HG03520 (cell line): ENCODE measurements around the gene WWOX.

Experiments
- ATAC-seq: cut with Tn5 transposase; IDR thresholded peaks from one replicate; pipeline ENCODE4 v1.9.1; 2021; ENCODE audit warnings: mild to moderate bottlenecking, moderate library complexity; ENCODE audit not compliant: unreplicated experiment

Gene WWOX

DNA sequence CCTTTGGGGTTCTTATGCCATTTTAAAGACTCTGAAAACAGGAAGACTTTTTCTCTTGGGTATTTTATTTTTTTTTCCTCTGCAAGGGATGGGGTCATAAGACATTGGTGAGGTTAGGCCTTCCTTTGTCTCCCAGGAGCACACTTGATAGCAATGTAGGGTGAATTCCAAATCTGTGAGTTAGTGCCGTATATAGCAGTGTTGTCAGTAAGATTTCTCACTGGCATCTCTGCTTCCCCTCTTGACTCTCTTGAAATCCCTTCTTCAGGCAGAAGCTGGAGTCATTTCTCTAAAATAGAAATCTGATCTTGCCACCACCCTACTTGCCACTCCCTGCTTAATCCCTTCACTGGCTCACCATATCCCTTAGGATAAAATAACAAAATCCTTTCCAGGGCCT is 529.7 kb downstream of the WWOX start:
- no peak for ATAC-seq

DNA sequence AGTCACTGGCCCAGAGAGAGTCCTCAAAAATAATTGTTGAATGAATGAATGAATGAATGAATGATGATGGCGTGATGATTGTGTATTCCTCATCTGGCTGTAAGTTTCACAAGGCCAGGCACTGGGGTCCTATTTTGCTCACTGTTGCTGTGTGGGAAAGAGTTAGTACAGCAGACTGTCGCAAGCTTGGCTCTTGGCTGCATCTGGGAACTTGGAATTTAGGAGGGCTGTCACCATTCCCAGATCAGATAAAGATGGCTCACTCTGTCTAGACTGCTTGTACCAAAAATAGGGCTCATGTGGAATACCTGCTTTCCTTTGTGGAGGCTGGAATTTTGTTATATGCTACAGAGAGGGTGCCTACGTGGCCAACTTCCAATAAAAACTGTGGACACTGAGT is 530.6 kb downstream of the WWOX start:
- no peak for ATAC-seq

DNA sequence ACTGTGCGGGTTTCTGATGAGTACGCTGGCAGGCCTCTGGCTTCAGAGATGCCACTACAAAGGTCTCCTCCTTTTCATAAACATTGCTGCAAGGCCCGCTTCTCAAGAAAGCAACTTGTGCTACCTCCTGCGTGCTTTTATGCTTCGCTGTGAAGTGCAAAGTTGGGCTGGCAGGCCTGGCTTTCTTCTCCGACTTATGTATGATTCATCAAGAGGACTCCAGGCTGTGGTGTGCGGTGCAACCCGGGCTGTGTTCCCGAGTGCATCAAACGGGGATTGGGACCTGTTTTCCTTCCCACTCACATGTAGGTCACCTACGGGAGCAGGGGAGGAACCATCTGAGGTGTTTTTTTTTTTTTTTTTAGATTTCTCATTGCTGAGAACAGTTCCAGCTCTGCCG is 534.1 kb downstream of the WWOX start:
- ATAC-seq: no peak

DNA sequence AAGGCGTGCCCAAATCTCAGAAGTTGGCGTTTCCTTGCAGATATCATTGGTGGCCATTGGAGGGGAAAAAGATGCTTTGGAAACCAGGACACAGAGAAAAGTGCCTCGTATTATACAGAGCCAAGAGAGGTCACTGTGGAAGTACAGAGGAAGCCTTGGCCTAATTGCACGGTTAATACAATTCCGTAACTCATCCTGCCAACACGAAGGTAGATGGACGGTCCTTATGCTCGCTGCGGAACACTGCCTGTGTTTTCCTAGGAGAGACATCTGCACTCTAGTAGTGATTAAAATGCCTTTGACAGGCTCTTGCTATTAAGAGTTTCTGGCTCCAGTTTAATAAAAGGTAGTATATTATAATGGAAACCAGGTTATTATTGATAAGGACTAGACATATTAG is 536.4 kb downstream of the WWOX start:
- no peak for ATAC-seq

DNA sequence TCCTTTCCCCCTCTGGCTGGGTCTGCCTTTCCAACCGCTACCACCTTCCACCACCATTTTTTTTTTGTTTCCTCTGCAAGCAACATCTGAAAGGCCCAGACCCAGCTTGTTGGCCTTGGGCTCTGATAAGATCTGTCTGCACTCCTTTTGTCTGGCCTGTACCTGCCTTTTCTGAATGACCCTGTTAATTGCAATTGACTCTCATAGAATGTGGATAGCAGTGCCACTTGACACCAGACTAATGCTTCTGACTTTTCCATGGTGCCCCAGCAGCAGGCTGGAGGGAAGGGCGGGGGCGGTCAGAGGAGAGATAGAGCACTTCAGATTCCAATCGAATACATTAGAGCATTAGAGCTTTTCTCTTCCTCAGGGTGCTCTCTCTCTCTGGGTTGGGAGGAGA is 538.9 kb downstream of the WWOX start:
- no peak for ATAC-seq

DNA sequence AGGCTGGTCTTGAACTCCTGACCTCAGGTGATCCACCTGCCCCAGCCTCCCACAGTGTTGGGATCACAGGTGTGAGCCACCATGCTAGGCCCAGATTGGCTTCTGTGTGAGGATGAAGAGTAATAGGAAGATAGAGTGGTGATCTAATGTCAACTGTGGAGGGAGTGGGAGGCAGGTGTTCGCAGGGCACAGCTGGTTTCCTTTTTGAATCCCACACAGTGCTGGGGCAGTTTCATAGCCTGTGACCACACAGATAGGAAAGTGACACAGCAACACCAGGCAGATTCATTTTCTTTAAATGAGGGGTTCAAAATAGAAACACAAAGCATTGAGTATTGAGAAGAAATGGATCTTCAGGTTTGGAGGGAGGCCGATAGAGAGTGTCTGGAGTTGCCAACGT is 540.3 kb downstream of the WWOX start:
- ATAC-seq: no peak

DNA sequence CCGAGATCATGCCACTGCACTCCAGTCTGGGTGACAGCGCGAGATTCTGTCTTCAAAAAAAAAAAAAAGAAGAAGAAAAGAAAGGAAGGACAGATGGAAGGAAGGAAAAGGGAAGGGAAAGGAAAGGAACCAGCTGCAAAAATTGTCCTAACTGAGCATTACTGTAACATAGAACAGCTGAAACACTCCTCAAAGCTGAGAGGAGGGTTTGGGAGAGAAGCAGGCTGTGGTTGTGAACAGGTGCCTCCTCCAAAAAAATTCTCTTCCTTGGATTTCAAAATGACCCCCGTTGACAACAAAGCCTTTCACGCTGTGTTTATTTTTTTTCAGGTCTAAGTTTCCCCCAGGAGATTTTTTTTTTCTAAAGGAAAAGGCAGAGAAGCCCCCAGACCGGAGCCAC is 541.4 kb downstream of the WWOX start:
- ATAC-seq: no peak

DNA sequence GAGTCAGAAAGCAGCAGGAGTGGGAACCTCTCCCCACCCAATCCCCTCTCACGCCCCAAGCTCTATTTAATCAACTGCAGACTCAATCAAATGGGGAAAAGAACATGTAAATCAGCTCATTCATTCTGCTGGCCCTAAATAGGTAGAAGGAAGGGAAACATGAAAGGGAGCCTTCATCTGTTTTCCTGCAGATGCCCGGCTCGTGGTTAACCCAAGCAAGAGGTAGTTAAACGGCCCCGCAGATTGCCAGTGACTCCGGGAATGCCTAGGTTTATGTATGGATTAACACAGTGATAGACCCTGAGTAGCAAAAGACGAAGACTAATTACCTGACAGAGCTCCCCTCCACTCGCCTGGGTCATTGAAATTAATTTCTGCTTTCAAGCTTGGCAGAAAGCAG is 542.0 kb downstream of the WWOX start:
- no peak for ATAC-seq

DNA sequence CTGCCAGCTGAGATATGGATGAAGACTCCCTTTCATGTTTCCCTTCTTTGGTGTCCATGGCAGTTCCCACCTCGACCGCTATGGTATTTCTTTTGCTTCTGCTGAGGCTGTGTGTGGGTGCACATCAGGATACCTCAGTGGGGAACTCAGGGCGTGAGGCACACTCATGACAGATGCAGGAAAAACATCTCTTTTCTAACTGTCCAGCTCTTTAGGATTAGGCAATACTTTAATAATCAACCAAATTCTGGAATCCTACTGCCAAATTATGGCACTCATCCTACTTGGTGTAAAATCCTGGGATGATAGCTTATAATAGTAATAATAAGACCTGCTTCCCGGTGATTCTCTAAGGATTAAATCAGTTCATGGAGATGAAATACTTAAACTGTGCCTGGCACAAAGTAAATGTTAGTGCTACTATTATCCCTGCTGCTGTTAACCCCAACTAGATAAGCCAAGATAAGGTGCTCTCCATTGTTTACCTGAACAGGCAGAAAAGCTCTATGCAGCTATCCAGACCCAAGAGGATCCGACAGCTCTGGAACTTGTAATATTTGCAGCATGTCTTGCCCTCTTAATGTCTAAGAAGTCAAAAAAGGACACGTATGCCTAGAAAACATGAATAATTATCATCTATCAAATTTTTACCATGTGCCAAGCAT is 543.3 kb downstream of the WWOX start:
- ATAC-seq: no peak

DNA sequence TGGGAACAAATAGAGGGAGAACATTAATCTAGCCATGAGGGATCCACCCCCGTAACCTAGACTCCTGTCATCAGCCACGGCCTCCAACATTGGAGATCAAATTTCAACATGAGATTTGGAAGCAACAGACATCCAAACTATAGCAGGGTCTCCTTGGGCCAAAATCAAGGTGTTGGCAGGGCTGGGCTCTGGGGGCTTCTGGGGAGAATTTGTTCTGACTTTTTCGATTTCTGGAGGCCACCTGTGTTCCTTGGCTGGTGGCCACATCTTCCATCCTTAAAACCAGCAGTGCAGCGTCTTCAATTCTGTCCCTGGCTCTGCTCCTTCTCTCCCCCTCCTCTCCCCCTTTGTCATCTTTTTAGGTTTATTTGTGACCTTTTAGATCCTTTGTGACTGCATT is 546.2 kb downstream of the WWOX start:
- ATAC-seq: no peak

DNA sequence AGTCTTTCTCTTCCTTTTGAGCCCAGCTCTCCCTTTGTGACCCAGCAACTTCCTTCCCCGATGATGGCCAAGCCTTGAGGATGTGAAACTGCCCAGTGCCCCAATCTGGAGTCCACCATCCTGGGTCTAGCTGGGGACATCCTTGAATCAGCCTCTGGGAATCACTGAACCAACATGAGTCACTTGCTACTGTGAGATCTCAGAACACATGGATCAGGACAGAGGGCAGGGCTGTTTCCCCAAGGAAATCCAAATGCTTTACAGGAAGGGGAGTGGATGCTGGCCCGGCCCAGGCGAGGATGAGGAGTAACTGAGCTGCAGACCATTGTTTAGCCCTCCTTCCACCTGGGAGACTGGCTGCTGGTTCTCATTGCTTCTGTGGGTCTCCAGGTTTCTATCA is 547.6 kb downstream of the WWOX start:
- ATAC-seq: no peak

DNA sequence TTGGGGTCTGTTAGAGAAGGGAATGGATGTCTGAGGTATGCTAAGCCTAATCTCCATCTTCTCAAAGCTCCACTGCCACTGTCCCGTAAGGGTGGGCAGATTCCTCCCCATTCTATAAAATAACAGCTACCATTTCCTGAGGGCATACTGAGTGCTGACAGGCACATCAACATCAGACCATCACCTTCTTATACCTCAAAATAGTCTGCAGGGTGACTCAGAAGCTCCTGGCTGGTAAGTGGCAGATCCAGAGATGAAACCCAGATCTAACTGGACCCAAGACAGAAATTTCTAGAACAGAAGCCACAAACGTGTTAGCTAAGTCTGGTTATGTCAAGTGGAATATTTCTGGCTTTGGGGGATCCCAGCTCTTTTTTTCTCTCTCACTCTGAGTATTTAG is 548.0 kb downstream of the WWOX start:
- ATAC-seq: no peak

DNA sequence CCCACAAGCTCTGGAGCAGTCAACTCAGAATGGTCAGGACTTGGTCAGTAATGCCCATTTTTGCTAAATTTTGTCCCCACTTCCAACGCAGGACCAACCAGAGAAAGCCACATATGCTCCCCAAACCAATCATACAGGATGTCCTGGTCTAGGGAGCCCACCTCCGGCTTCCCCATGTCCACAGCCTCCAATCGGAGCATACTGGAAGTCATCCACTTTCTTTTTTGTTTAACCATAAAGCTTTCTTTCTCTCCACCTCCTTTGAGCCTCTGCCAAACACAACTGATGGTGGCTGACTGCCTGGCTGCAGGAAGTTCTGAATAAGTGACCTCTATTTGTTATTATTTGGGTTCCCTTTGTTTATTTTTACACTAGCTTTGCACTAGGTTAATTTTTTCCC is 549.1 kb downstream of the WWOX start:
- no peak for ATAC-seq

DNA sequence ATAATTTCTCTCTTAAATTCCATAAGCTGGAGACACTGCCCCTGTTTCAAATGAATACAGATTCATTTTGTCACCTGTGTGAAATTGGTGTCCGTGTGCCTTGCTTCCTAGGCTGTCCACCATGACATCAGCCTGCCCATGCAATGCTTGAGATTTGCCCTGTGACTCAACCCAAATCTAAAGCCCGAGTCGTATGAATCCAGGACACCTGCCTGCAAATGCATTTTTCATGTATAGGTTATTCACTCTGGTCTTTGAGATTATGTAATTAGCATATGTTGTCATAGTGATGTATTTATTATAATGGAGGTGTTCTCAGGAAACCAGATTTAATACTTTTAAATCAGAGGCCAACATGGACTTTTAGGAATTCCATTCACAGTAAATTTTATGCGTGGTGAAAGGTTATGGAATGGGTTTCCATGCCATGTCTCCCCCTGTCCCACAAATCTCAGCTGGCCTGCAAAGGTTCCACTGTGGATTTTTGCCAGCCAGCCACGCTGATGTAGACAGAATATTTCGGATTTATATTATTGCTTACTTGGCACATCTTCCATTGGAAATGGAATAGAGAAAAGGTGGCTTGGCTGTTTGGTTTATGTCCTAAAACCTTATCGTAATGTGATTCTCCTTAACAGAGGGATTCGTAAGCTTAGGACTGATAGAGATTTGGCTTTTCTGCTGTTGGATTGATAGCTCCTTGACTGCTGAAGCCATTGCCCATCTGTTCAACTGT is 551.1 kb downstream of the WWOX start:
- ATAC-seq: no peak

DNA sequence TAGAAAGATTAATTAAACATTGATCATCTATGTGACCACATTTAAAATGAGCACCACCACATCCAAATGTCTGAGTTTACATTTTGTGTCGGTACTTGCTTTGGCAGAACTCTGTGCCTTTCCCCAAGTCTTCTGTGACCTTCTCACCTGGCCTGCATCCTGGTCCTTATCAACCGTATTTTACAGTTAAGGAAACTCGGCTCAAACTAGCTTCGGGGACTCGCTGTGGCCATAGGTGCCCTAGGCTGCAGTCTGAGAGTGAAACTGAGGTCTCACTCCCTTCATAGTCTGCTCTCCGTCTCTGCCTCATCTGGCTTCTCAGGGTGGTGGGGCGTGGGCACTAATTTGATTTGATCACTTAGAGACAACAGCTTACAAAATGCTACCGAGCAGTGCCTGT is 555.5 kb downstream of the WWOX start:
- ATAC-seq: no peak

DNA sequence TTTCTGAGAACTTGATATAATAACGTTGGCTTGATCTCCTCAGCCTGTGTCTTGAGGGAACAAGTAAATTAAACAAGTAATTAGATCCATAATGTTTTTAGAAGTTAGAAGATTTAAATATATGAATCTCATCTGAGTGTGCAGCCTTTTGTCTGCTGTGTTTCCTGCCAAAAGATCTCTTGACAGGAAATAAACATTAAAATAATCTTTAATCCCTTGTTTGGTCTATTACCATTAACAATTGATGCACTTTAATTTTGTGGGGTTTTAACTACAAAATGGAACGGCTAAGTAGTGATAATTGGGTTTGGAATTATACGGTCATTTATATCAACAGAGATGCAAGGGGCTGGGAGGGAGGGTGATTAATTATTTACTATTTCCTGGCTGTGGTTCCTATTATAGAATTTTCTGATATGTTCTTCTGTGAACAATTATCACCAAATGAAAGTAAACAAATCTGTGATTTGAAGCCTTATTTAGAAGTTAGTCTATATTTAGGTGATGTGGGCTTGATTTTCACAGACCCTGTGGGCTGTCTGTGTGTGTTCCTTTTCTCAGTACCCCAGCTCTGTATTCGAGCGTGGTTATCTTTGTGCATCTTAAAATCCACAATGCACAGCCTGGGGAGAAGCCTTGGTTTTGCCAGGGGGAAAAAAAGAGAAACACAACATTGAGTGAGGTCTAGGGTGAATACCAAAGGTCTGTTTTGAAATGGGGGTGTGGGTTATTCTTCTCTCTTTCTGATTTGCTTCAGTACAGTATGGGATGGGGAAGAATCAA is 556.1 kb downstream of the WWOX start:
- ATAC-seq: no peak

DNA sequence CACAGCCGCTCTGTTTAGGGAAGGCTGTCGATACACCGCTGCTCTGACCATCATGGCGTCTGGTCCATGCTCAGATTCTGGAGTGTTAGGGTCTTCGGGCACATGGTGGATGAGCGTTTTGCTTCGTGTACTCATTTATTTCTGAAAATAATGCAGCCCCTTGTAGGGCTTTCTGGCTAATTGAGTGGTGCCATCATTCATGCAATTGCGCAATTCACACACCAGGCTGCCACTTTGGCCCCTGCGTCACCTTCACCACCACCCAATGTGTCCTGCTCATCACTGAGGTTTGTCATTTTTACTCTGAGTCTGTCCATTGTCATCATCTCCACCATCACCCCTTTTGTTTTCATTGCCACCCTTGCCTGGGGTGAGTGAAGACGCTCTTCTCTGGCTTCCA is 557.4 kb downstream of the WWOX start:
- no peak for ATAC-seq

DNA sequence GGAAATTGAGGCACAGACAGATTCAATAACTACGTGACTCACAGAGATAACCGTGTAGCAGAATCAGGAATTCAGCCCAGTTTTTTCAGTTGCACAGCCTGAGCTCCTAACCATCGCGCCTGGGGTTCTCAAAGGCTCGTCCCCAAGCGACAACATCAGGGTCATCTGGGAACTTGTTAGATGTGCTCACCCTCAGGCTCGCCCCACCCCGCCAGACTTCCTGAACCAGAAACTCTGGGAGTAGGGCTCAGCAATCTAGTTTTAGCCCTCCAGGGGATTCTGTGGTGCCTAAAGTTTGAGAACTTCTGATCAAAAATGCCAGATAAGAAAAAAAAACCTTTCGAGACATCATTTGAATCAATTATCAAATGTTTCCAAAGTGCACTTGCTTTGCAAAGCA is 559.8 kb downstream of the WWOX start:
- no peak for ATAC-seq

DNA sequence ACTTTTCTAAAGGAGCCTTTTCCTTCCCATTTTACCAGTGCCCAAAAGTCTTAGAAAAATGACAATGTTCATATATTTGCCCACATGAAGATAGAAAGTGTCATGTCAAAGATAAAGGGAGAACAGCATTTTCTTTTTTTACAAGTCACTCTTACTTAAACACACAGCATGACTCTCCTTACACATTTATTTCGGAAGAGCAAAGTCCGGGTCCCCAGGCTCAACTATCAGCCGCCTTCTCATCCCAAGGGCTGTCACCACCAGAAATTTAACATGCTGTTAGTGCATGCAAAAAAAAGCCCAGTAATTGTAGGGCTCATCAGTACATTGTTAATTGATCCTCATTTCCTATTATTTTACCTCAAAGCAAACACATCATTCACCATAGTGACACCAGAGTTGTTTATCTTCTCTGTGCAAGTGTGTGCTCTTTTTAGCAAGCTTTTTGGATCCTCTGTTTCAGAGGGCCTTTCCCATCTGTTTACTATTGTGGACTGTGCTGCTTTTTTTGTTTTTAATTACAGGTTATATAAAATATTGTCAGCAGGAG is 560.3 kb downstream of the WWOX start:
- ATAC-seq: no peak

DNA sequence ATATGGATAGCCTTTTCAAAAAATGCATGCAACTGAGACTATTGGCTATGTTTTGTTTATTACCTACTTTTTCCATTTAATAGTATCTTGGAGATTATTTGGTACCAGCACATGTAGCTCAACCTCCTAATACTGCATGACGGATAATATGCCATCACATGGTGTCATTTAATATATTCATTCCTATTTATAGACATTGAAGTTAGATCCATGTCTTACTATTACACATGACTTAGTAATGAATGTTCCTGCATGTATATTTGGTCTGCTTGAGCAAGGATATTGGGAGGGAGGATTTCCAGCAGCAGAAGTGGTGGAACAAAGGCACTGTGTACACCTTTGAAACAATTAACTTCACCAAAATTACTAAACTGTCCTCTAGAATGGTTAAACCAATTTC is 561.3 kb downstream of the WWOX start:
- ATAC-seq: no peak

DNA sequence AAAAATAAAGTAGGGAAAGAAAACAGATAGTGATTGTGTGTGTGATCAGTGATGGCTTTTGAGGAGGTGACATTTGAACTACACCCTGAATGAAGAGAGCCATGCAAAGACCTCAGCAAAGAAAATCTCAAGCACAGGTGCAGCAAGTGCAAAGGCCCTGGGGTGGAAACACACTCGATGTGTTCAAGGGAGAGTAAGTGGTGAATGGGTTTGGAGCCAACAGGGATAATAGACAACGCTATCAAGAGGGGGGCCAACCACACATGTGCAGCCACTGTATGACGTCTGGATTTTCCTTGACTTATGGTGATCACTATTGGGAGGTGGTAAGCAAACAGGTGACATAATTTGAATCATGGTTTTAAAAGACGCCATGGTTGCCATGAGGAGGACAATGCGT is 564.2 kb downstream of the WWOX start:
- no peak for ATAC-seq
